ENCODE data around the gene SEMA4C. TPM values are rescaled to one million over a fixed set of nuclear protein-coding genes. Genes with fewer than 3 reads are reported as not detected.

Gene SEMA4C
- total and polyA plus RNA-seq, 9 of the 15 experiments (the other 6 are each of a cell fraction or from before 2014, with no cell fraction given), result 0.32 to 59.7 (median 23.9) TPM

DNA sequence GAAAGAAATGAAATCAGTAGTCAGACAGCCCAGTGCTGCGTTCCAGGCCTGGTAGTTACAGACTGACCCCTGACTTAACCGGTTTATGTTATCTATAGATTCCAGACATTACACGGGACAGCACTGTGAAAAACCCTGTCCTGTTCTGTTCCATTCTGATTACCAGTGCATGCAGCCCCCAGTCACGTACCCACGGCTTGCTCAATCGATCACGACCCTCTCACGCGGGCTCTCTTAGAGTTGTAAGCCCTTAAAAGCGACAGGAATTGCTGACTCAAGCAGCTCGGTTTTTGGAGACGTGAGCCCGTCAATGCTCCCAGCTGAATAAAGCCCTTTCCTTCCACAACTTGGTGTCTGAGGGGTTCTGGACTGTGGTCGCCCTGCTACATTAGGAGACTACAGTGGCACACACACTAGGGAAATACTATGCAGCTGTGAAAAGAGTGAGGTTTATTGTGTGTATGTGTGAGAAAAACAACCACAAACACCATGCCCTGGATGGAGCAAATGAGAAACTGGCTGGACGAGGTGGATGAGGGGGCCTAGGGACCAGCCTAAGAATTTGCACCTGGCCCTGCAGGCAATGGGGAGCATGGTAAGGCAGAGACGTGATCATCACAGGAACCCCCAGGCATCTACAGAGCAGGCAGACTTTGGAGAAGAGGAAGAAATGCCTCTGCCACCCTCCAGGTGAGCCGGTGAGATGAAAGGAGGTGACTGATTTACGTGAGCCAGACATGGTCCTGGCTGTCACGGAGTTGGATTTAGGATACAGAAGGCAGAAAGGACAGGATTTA, 49.1 kb upstream of the SEMA4C start (continued):
- TF ChIP-seq, protein P1, sequence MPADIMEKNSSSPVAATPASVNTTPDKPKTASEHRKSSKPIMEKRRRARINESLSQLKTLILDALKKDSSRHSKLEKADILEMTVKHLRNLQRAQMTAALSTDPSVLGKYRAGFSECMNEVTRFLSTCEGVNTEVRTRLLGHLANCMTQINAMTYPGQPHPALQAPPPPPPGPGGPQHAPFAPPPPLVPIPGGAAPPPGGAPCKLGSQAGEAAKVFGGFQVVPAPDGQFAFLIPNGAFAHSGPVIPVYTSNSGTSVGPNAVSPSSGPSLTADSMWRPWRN (IDR thresholded peaks at IDR 0.05; ENCODE audit: low read depth), result no peak
- TF ChIP-seq, protein P2, sequence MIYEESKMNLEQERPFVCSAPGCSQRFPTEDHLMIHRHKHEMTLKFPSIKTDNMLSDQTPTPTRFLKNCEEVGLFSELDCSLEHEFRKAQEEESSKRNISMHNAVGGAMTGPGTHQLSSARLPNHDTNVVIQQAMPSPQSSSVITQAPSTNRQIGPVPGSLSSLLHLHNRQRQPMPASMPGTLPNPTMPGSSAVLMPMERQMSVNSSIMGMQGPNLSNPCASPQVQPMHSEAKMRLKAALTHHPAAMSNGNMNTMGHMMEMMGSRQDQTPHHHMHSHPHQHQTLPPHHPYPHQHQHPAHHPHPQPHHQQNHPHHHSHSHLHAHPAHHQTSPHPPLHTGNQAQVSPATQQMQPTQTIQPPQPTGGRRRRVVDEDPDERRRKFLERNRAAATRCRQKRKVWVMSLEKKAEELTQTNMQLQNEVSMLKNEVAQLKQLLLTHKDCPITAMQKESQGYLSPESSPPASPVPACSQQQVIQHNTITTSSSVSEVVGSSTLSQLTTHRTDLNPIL (CRISPR knock-in tag; IDR thresholded peaks at IDR 0.05), result no peak
- TF ChIP-seq, protein P3, sequence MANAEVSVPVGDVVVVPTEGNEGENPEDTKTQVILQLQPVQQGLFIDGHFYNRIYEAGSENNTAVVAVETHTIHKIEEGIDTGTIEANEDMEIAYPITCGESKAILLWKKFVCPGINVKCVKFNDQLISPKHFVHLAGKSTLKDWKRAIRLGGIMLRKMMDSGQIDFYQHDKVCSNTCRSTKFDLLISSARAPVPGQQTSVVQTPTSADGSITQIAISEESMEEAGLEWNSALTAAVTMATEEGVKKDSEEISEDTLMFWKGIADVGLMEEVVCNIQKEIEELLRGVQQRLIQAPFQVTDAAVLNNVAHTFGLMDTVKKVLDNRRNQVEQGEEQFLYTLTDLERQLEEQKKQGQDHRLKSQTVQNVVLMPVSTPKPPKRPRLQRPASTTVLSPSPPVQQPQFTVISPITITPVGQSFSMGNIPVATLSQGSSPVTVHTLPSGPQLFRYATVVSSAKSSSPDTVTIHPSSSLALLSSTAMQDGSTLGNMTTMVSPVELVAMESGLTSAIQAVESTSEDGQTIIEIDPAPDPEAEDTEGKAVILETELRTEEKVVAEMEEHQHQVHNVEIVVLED (CRISPR knock-in tag; IDR thresholded peaks at IDR 0.05), result no peak
- TF ChIP-seq NEUROD1 (IDR thresholded peaks at IDR 0.05; ENCODE audit: borderline replicate concordance, low read depth, low read length, partially characterized antibody) (peak; percentile 68), C11orf30 (IDR thresholded peaks at IDR 0.05; ENCODE audit: low read depth) (peak; percentile 90), MEIS2 (IDR thresholded peaks at IDR 0.05; ENCODE audit: partially characterized antibody) (peak; percentile 55), STAT5B (CRISPR knock-in tag; IDR thresholded peaks at IDR 0.05) (no peak), RFX1 (IDR thresholded peaks at IDR 0.05) (no peak), MAZ (CRISPR knock-in tag; conservative IDR thresholded peaks at IDR 0.05 in 1 of 2, IDR thresholded peaks at IDR 0.05 in 1 of 2) (peak; percentile 60 to 79), ZNF165 (CRISPR knock-in tag; IDR thresholded peaks at IDR 0.05; ENCODE audit: borderline replicate concordance) (no peak), MEF2D (tag; conservative IDR thresholded peaks at IDR 0.05; ENCODE audit: low read depth) (peak; percentile 36; the same call in 1 of the 2 replicates), SPI1 (IDR thresholded peaks at IDR 0.05; ENCODE audit: borderline replicate concordance, low read depth, low read length) (no peak), ZKSCAN1 (IDR thresholded peaks at IDR 0.05; ENCODE audit: low read depth, low read length) (0 out of 2 replicates have a peak, but pooled peaks have one; percentile 58), TEAD2 (tag; IDR thresholded peaks at IDR 0.05) (no peak), KAT8 (IDR thresholded peaks at IDR 0.05; ENCODE audit: low read depth) (no peak), RBM39 (optimal IDR thresholded peaks at IDR 0.05; ENCODE audit: low read depth, low read length) (no peak), NR2C2 (CRISPR knock-in tag; IDR thresholded peaks at IDR 0.05) (no peak), NR2C2 (tag; IDR thresholded peaks at IDR 0.05) (peak; percentile 73; the same call in 1 of the 2 replicates), CC2D1A (IDR thresholded peaks at IDR 0.05) (peak; percentile 83; the same call in 1 of the 2 replicates)
- TF ChIP-seq, protein P4, sequence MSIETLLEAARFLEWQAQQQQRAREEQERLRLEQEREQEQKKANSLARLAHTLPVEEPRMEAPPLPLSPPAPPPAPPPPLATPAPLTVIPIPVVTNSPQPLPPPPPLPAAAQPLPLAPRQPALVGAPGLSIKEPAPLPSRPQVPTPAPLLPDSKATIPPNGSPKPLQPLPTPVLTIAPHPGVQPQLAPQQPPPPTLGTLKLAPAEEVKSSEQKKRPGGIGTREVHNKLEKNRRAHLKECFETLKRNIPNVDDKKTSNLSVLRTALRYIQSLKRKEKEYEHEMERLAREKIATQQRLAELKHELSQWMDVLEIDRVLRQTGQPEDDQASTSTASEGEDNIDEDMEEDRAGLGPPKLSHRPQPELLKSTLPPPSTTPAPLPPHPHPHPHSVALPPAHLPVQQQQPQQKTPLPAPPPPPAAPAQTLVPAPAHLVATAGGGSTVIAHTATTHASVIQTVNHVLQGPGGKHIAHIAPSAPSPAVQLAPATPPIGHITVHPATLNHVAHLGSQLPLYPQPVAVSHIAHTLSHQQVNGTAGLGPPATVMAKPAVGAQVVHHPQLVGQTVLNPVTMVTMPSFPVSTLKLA (conservative IDR thresholded peaks at IDR 0.05), result peak; percentile 54 to 84; a peak in 3 of 4 replicates
- TF ChIP-seq, protein P5, sequence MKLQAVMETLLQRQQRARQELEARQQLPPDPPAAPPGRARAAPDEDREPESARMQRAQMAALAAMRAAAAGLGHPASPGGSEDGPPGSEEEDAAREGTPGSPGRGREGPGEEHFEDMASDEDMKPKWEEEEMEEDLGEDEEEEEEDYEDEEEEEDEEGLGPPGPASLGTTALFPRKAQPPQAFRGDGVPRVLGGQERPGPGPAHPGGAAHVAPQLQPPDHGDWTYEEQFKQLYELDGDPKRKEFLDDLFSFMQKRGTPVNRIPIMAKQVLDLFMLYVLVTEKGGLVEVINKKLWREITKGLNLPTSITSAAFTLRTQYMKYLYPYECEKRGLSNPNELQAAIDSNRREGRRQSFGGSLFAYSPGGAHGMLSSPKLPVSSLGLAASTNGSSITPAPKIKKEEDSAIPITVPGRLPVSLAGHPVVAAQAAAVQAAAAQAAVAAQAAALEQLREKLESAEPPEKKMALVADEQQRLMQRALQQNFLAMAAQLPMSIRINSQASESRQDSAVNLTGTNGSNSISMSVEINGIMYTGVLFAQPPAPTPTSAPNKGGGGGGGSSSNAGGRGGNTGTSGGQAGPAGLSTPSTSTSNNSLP (IDR thresholded peaks at IDR 0.05; ENCODE audit: borderline replicate concordance, low read depth, low read length), result no peak
